H54 (cell line): ENCODE measurements around the gene CD247.

Experiments used
- DNase-seq: peaks from one replicate; pipeline ENCODE4 v3.0.0; 2011; ENCODE audit warnings: low spot score, mixed read lengths; ENCODE audit not compliant: insufficient read length
- FAIRE-seq: peaks from 3 replicates; lab custom pipeline; 2011; peaks lifted over from hg19 to GRCh38; lab: Jason Lieb, UNC
- POLR2A ChIP-seq: IDR thresholded peaks from 2 replicates; pipeline ENCODE4 v1.6.1; 2011; ENCODE audit warnings: low read depth, mild to moderate bottlenecking, low read length

Gene CD247

DNA sequence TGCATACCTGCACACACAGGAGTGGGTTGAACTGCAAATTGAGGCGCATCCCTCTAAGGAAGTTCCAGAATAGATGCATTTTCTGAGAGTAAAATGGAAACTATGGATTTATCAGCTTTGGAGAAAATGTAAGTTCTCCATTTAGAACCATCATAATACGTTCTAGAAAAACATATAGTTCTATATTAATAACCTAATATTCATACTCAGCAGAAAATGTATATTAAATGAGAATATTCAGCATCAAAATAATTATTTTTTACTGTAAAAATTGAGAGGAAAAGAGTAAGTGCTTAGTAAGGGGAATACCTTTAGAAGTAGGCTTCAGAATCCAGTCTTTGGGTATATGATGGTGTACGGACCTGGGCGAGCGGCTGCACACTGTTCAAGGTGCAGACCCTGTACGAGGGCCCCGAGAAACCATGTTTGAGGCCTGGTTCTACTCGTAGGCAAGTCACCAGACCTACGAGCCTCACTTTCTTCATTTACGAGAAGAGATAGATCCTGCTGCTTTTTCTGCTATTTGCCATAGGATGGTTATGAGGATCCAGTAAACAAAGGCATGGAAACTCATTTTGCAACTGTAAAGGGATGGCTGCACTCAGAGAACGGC, 6.8 kb downstream of the CD247 start:
- FAIRE-seq (no peak), DNase-seq (no peak)
- TF ChIP-seq POLR2A, result no peak

DNA sequence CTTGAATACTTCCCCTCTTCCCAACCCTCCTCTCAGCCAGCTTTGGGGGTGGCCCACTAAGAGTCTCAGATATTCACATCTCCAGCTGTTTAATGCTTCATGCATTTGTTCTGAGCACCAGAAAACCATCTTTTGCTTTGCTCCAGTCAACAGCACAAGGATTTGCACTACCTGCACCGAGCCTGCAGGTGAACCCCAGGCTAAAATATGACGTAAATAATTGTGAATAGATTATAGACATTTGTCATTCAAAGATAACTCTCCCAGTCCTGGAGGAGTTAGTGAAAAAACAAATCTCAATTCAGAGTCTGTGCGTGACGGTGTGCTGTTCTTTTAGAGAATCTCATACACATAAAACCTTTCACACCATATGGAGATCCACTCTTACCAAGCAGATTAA, 7.4 kb downstream of the CD247 start:
- no peak for FAIRE-seq
- DNase-seq, result no peak
- TF ChIP-seq POLR2A, result no peak

- no peak for FAIRE-seq
- no peak for DNase-seq
These were observed 8.1 kb downstream of the CD247 start for GRCh38 chr1:167510244-167510643.

DNA sequence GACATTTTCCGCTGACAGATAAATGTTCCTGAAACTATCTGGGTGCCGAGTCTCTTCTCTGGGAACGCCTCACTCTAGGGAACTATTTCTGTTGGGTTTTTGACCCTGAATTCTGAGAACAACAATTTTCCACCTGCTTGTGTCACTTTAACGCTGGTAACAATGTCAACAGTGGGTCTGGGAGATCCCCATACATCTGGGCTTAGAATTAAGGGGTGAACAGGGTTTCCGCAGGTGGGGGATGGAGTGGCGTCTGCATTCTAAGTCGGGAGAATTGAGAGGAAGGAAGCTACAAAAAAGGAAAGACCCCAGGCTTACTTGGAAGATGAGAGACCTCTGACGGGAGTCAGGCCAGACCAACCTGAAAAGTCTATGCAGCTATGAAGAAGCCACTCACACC, 8.7 kb downstream of the CD247 start:
- DNase-seq, result no peak
- TF ChIP-seq POLR2A, result no peak
- FAIRE-seq, result no peak

More at GRCh38 chr1:167510244-167510643, 8.1 kb downstream of the CD247 start:
- TF ChIP-seq POLR2A, result no peak

GRCh38 chr1:167507719-167508118, 10.6 kb downstream of the CD247 start:
- DNase-seq (no peak), FAIRE-seq (no peak)
- no peak for TF ChIP-seq POLR2A

DNA sequence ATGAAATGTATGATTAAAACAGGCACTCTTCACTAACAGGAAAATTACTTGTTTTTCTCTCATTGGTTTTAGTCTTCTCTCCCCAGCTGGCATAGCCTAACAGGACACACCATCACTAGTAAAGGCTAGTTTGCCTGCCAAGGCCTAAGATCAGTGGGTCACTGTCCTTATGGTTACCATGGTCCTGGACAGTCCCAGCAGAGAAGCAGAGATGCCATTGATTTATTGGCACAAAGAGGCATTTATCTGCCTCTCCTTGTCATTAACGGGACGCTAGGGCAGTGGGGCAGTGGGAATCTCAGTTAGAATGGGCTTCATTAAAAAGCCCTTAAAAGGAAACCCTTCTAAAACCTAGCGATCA, 13.9 kb downstream of the CD247 start:
- DNase-seq (no peak), FAIRE-seq (no peak)
- no peak for TF ChIP-seq POLR2A

DNA sequence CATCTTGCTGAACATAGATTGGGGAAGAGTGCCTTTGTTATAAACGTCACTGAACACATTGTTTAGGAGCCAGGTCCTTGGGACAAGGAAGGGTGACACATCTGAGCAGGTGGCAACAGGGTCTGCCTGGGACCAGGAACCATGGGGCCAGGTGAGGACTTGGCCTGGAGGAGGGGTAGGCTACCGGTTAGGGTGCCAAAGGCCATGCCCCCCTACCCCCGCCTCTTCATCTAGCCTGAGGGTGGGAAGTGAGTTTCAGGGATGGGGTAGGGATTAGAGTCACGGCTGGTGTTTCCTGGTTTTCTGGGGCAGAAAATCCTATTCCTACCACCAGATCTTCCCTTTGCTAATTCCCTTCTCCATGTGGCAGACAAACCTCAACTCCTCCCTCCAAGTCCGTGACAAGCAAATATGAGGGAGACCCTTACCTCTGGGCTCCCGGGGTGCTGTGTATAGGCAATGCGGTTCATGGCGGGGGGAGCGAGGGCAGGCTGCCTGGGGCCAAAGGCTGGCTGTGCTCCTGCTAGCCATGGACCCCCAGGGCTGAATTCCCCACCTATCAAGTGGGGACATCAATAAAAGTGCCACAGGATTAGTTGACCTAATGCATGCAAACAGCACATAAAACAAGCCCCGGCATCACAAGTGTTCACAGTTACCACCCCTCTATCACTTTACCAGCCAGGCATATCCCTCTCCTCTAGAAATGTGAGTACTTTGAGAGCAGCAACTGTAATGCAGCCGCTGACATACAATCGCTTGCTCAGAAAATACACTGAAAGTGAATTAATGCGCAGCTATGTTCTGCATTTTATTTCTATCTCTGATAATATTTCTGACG, 14.5 kb downstream of the CD247 start:
- no peak for DNase-seq
- TF ChIP-seq POLR2A, result no peak
- no peak for FAIRE-seq

DNA sequence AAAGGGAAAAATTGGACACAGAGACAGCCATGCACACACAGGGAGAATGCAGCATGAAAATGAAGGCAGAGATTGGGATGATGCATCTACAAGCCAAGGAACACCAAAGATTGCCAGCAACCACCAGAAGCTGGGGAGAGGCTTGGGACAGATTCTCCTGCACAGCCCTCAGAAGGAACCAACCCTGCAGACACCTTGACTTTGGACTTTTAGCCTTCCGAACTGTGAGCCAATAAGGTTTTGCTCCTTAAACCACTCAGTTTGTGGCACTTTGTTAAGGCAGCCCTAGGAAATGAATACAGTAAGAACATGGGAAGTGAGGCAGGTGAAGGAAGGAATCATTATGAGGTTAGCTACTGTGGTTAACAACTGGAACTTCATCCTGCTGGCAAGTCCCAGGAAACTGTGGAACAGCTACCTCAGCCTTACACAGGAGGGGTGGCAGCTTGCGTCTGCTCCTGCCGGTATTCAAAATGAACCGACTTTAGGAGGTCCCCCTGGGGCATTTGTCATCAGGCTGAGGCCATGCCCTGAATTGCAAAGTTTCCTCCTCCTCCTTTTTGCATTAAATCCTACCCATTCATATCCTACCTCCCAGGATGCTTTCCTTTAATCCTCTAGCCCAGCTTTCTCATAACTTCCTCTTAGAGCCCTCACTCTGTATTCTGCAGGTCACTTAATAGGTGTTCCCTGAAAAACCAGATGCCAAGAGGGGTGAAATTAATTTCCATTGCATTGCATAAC, 15.4 kb downstream of the CD247 start:
- FAIRE-seq (no peak), DNase-seq (no peak)
- no peak for TF ChIP-seq POLR2A

DNA sequence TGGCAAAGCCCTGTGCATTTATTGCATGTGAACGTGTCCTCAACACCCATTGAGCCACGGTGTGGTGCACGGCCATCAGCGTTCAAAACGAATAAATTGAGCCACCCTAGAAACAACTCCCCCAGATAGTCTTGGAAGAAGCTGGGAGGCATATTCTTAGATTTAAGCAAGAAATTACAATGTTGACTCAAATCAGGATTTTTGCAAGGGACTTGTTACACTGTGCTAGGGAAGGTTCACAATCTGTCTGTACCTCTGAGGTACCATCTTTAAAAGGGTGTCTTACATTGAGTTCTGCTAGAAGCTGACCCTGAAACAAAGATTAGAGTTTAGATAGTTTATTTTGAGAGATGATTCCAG, 16.2 kb downstream of the CD247 start:
- no peak for DNase-seq
- no peak for TF ChIP-seq POLR2A
- FAIRE-seq, result no peak

DNA sequence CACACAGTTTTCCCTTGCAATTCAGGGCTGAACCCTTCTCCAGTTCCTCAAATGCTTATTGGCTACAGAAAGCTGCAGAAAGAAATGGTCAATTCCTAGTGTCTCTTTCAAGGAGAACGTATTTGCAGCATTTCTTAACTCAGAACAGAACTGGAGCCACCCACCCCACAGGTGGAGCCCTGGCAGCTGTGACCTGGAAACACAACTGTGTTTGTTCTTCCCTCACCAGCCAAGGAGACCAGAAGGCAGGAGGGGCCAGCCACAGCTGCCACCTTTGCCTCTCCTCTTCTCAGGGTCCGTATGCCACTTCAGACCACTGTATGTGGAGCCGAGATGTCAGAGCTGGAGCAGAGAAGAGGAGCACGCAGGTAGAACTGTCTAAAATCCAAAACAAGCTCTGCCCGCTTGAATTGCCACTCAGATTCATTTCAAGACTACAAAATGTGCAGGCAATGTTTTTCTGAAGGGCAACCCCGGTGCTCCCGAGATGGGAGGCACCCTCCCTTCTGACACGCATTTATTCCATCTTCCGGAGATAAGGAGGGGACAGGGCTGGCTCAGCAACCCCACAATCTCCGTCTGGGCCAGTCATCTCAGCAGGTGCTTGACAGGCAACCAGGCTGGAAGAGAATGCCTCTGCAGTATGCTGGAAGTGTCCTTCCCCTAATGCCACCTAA, 16.7 kb downstream of the CD247 start:
- FAIRE-seq (no peak), DNase-seq (no peak)
- TF ChIP-seq POLR2A, result no peak

- FAIRE-seq, result no peak
- no peak for TF ChIP-seq POLR2A
These were observed 18.0 kb downstream of the CD247 start for GRCh38 chr1:167500283-167500860.

DNA sequence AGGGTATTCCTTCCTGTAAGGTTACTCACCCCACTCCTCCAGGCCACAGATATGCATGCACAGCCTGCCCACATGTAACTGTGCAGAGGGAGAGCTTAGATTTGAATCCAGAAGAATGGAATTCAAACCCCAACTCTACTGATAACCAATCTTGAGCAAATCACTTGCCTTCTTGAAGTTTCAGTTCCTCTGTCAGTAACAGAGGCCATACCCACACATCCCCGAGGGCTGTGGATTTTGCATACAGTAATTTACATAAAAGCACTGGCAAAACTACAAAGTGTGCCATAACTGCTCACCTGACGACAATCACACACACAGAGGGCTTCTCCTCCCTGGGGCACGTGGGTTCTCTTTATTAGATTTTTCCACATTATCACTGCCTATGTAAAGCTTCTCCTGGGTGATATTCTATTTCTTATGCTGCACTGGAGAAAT, 18.6 kb downstream of the CD247 start:
- DNase-seq (no peak), FAIRE-seq (no peak)
- no peak for TF ChIP-seq POLR2A

More at GRCh38 chr1:167500283-167500860, 18.0 kb downstream of the CD247 start:
- no peak for DNase-seq

- DNase-seq (no peak), FAIRE-seq (no peak)
- TF ChIP-seq POLR2A, result no peak
These were observed 19.2 kb downstream of the CD247 start for GRCh38 chr1:167499106-167499505.
